ENCODE results near the gene USP54. TPM values are rescaled to one million over a fixed set of nuclear protein-coding genes. Genes with fewer than 3 reads are reported as not detected.

USP54 gene
- total and polyA plus RNA-seq, 2 donors (not counting 1 experiment from before 2014, with no cell fraction given), result 2.3 to 12.9 TPM

DNA sequence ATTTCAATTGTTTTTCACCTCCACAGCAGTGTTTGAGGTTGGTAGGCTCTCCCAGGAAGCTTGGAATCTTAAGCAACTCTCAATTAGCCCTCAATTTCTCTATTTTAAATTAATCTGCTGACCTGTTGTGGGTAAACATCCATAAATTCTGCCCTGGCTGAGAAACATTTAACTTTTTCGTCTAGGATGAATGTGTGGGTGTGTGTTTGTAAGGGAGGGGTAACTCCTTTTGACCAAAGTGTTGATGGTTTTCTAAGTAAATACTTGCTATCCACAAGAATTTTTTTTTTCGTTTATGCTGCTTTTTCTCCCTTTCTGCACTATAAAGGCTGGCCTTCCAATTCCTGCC, 96.3 kb downstream of the USP54 start:
- ChIA-PET POLR2A (interaction anchor here (0.6 to 2.1 kb wide), 7 partner anchors 17 to 1998 kb away, joined by 3 to 9 read pairs (median 6); partner anchors contain the start of gene ANXA7), CTCF (interaction anchor here (1.0 to 1.5 kb wide), 2 partner anchors 149 to 385 kb away, joined by 3 to 4 read pairs; no protein-coding TSS in a partner anchor)
- no peak for ATAC-seq (ENCODE audit: low read depth)
- no peak for DNase-seq
- peak overlapping the region; percentile 90 for H3K9ac ChIP-seq (ENCODE audit: low read length)
- no peak for TF ChIP-seq EZH2 (IDR thresholded peaks at IDR 0.05; ENCODE audit: borderline replicate concordance, insufficient read depth, low read depth, low read length, poor library complexity, severe bottlenecking)
- TF ChIP-seq, protein P1, sequence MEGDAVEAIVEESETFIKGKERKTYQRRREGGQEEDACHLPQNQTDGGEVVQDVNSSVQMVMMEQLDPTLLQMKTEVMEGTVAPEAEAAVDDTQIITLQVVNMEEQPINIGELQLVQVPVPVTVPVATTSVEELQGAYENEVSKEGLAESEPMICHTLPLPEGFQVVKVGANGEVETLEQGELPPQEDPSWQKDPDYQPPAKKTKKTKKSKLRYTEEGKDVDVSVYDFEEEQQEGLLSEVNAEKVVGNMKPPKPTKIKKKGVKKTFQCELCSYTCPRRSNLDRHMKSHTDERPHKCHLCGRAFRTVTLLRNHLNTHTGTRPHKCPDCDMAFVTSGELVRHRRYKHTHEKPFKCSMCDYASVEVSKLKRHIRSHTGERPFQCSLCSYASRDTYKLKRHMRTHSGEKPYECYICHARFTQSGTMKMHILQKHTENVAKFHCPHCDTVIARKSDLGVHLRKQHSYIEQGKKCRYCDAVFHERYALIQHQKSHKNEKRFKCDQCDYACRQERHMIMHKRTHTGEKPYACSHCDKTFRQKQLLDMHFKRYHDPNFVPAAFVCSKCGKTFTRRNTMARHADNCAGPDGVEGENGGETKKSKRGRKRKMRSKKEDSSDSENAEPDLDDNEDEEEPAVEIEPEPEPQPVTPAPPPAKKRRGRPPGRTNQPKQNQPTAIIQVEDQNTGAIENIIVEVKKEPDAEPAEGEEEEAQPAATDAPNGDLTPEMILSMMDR (IDR thresholded peaks at IDR 0.05), result no peak
- no peaks in the 10 kb centered on the region for H3K9me3 Mint-ChIP-seq (ENCODE audit: insufficient read depth)
- H3K27me3 ChIP-seq (replicated peaks in 1 of 4; ENCODE audit: control extremely low read depth in 1 of 4, control insufficient read depth in 3 of 4, insufficient read depth in 4 of 4, low read length in 3 of 4), result no peaks in the 10 kb centered on the region
- H3K27me3 Mint-ChIP-seq, result no peaks in the 10 kb centered on the region
- H3K4me3 ChIP-seq (ENCODE audit: control extremely low read depth in 1 of 5, extremely low read depth in 1 of 5, insufficient read depth in 1 of 5, low read depth in 2 of 5, low read length in 4 of 5), result peak overlapping the region; percentile 63 to 97 (median 85)
- no peaks in the 10 kb centered on the region for H4K20me1 ChIP-seq (ENCODE audit: control insufficient read depth, insufficient read depth, low read length, poor library complexity, severe bottlenecking)
- WGBS (ENCODE audit: insufficient coverage), result no CpG with 5 or more reads among the region's 2 CpGs
- H3K4me1 ChIP-seq (ENCODE audit: control insufficient read depth in 2 of 2, insufficient read depth in 2 of 2, low read length in 2 of 2), result peaks cover 26 to 32% of the 10 kb centered on the region in 2 donors
- peaks cover 3 to 5% of the 10 kb centered on the region in 2 experiments for H3K36me3 ChIP-seq (replicated peaks in 1 of 2; ENCODE audit: control extremely low read depth in 1 of 2, control insufficient read depth in 1 of 2, extremely low read depth in 1 of 2, insufficient read depth in 2 of 2, low read length in 1 of 2)
- peak overlapping the region; percentile 84 for H2AFZ ChIP-seq (ENCODE audit: insufficient read depth, low read depth, low read length, poor library complexity, severe bottlenecking)
- peak overlapping the region; percentile 96 for H3K27ac Mint-ChIP-seq
- intact Hi-C loops (cut with micrococcal nuclease), result loop anchor here (2.0 to 5.0 kb wide), 5 partner anchors 248 to 1737 kb away; partner anchors contain the start of genes DNAJC9, ECD, FAM149B1 and P4HA1
- H3K4me3 Mint-ChIP-seq, result peak overlapping the region; percentile 94
- H3K4me1 Mint-ChIP-seq, result peaks cover 51% of the 10 kb centered on the region
- H3K79me2 ChIP-seq (ENCODE audit: control insufficient read depth, insufficient read depth, low read length), result peaks cover 57% of the 10 kb centered on the region
- peak overlapping the region; percentile 89 to 93 for H3K27ac ChIP-seq (ENCODE audit: low read length in 2 of 2)
- peak overlapping the region; percentile 79 for H3K4me2 ChIP-seq (replicated peaks; ENCODE audit: low read depth, low read length, poor library complexity, severe bottlenecking)
- H3K9me3 ChIP-seq (ENCODE audit: control extremely low read depth in 1 of 3, control insufficient read depth in 2 of 3, insufficient read depth in 1 of 3, low read length in 2 of 3), result no peaks in the 10 kb centered on the region

DNA sequence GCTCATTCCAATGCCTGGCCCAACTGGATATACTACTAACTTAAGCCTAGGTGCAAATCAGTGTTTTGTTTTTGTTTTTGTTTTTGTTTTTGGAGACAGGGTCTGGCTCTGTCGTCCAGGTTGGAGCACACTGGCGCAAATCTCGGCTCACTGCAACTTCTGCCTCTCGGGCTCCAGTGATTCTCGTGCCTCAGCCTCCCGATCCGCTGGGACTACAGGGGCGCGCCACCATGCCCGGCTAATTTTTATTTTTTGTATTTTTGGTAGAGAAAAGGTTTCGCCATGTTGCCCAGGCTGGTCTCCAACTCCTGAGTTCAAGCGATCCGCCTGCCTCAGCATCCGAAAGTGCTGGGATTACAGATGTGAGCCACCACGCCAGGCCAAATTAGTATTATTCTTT, 96.9 kb downstream of the USP54 start:
- TF ChIP-seq, protein P1 (IDR thresholded peaks at IDR 0.05), result no peak
- TF ChIP-seq EZH2 (IDR thresholded peaks at IDR 0.05; ENCODE audit: borderline replicate concordance, insufficient read depth, low read depth, low read length, poor library complexity, severe bottlenecking), result no peak
- intact Hi-C loops (cut with micrococcal nuclease), result loop anchor here (2.0 kb wide), 1 partner anchor 247 kb away; the partner anchor contains the start of gene DNAJC9
- Histone ChIP-seq H3K4me3 (ENCODE audit: control extremely low read depth in 1 of 5, extremely low read depth in 1 of 5, insufficient read depth in 1 of 5, low read depth in 2 of 5, low read length in 4 of 5) (peak overlapping the region in 3 of 5 experiments; percentile 1 to 97 (median 8)), H3K36me3 (replicated peaks in 1 of 2; ENCODE audit: control extremely low read depth in 1 of 2, control insufficient read depth in 1 of 2, extremely low read depth in 1 of 2, insufficient read depth in 2 of 2, low read length in 1 of 2) (peaks cover 3 to 5% of the 10 kb centered on the region in 2 experiments), H3K27ac (ENCODE audit: low read length in 2 of 2) (peak overlapping the region; percentile 89 to 93), H4K20me1 (ENCODE audit: control insufficient read depth, insufficient read depth, low read length, poor library complexity, severe bottlenecking) (no peaks in the 10 kb centered on the region), H3K9ac (ENCODE audit: low read length) (peak overlapping the region; percentile 5), H2AFZ (ENCODE audit: insufficient read depth, low read depth, low read length, poor library complexity, severe bottlenecking) (no peak overlapping the region), H3K4me1 (ENCODE audit: control insufficient read depth in 2 of 2, insufficient read depth in 2 of 2, low read length in 2 of 2) (peaks cover 26 to 32% of the 10 kb centered on the region in 2 donors), H3K27me3 (replicated peaks in 1 of 4; ENCODE audit: control extremely low read depth in 1 of 4, control insufficient read depth in 3 of 4, insufficient read depth in 4 of 4, low read length in 3 of 4) (no peaks in the 10 kb centered on the region), H3K9me3 (ENCODE audit: control extremely low read depth in 1 of 3, control insufficient read depth in 2 of 3, insufficient read depth in 1 of 3, low read length in 2 of 3) (no peaks in the 10 kb centered on the region), H3K79me2 (ENCODE audit: control insufficient read depth, insufficient read depth, low read length) (peaks cover 59% of the 10 kb centered on the region), H3K4me2 (replicated peaks; ENCODE audit: low read depth, low read length, poor library complexity, severe bottlenecking) (peak overlapping the region; percentile 79)
- 98% methylated on average over 12 of the region's 15 CpGs for WGBS (ENCODE audit: insufficient coverage)
- DNase-seq (no peak), ATAC-seq (ENCODE audit: low read depth) (no peak)
- ChIA-PET CTCF (no interaction called here), POLR2A (interaction anchor here (1.5 to 2.1 kb wide), 2 partner anchors 16 to 81 kb away, joined by 3 to 9 read pairs; partner anchors contain the start of gene ANXA7)
- Mint-ChIP-seq H3K27me3 (no peaks in the 10 kb centered on the region), H3K4me1 (peaks cover 55% of the 10 kb centered on the region), H3K9me3 (ENCODE audit: insufficient read depth) (no peaks in the 10 kb centered on the region), H3K4me3 (peak overlapping the region; percentile 65), H3K27ac (peak overlapping the region; percentile 43)

All from B cell (primary cell).